Measurements from ENCODE around the gene PCBD2.
"Not testable (repeated sequence)": the region's sequence is repeated elsewhere in the genome, so short reads cannot be mapped to it uniquely, and the experiment has no call there.

PCBD2 gene

DNA sequence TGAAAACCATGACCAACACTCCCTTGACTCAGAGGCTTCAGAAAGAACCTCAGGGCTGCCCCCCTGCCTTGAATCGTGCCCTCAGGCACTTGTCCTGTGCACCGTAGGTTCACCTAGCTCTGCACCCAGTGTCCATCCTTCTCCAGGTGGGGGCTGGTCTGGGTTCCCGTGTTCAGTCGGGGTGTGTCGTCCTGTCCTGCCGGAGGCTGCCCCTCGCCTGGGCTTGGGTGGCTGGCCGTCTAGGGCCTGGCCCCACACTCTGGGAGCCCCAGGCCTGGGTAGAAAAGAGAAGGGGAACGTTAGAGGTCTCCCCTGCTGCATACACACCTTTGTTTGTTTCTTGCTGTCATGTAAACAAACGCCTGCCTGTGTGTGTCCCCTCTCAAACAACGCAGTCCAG lies 92.1 kb downstream of the PCBD2 start:
- no peak for TF ChIP-seq ZFX (IDR thresholded peaks at IDR 0.05)
- TF ChIP-seq, protein P1, sequence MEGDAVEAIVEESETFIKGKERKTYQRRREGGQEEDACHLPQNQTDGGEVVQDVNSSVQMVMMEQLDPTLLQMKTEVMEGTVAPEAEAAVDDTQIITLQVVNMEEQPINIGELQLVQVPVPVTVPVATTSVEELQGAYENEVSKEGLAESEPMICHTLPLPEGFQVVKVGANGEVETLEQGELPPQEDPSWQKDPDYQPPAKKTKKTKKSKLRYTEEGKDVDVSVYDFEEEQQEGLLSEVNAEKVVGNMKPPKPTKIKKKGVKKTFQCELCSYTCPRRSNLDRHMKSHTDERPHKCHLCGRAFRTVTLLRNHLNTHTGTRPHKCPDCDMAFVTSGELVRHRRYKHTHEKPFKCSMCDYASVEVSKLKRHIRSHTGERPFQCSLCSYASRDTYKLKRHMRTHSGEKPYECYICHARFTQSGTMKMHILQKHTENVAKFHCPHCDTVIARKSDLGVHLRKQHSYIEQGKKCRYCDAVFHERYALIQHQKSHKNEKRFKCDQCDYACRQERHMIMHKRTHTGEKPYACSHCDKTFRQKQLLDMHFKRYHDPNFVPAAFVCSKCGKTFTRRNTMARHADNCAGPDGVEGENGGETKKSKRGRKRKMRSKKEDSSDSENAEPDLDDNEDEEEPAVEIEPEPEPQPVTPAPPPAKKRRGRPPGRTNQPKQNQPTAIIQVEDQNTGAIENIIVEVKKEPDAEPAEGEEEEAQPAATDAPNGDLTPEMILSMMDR (conservative IDR thresholded peaks at IDR 0.05): no peak
- no peak overlapping the region for H3K27ac ChIP-seq

DNA sequence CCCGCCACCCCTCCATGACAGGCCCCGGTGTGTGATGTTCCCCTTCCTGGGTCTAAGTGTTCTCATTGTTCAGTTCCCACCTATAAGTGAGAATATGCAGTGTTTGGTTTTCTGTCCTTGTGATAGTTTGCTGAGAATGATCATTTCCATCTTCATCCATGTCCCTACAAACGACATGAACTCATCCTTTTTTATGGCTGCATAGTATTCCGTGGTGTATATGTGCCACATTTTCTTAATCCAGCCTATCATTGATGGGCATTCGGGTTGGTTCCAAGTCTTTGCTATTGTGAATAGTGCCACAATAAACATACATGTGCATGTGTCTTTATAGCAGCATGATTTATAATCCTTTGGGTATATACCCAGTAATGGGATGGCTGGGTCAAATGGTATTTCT lies 93.1 kb downstream of the PCBD2 start:
- H3K27ac ChIP-seq: not testable (repeated sequence)

DNA sequence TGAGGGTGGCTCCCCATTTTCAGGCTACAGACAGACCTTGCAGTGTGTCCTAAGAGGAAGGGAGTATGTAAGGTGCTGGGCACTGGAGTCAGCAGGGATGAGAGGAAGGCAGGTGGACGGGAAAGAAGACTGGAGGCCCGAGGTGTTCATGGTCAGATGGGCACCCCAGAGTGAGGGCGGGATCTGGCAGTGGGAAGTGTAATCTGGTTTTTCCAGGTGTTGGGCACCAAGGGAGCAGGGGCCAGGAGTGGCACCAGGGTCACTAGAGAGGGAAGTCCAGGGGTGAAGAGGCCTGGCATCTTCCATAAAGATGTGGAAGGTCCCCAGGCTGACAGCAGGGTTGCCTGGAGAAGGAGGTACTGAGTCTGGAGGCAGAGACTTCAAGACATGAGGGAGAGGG lies 99.4 kb downstream of the PCBD2 start:
- no peak overlapping the region for H3K27ac ChIP-seq
- TF ChIP-seq ZFX (IDR thresholded peaks at IDR 0.05): no peak
- TF ChIP-seq, protein P1 (conservative IDR thresholded peaks at IDR 0.05): no peak

DNA sequence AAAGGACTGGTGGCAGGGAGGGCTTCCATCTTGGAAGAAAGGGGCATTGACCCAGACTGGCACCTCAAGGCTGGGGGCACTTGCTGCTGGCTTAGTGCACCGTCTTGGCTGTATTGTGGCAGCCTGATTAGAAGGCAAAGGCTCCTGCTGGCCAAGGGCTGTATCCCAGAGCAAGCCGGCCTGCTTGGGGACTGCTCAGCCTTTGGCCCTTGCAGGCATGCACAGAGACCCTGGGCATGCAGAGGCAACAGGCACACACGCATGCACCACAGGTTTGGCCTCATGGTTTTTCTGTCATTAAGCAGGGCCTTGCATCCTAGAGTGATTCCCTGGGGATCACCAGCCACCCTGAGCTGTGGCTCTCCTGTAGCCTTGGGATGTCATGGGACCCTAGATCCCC lies 100.1 kb downstream of the PCBD2 start:
- TF ChIP-seq ZFX (IDR thresholded peaks at IDR 0.05): no peak
- TF ChIP-seq, protein P1 (conservative IDR thresholded peaks at IDR 0.05): no peak
- H3K27ac ChIP-seq: no peak overlapping the region

DNA sequence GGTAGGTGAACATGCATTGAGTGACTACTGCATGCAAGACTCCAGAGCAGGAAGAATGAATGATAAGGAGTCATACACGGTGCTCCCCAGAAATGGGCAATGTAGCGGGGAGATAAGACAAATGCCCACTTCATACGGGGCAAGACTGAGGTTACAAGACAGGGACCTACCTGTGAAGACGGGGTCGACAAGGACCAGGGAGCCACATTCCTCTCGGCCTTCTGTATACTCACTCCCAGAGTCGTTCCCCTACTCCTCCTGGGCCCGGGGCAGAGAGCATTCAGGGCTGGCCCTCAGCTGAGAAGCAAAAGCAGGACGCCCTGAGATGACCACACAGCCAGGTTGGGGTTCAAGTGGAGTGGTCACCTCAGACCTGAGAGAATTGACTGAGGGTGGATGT lies 102.4 kb downstream of the PCBD2 start:
- no peak overlapping the region for H3K27ac ChIP-seq
- no peak for TF ChIP-seq ZFX (IDR thresholded peaks at IDR 0.05)
- TF ChIP-seq, protein P1 (conservative IDR thresholded peaks at IDR 0.05): no peak

DNA sequence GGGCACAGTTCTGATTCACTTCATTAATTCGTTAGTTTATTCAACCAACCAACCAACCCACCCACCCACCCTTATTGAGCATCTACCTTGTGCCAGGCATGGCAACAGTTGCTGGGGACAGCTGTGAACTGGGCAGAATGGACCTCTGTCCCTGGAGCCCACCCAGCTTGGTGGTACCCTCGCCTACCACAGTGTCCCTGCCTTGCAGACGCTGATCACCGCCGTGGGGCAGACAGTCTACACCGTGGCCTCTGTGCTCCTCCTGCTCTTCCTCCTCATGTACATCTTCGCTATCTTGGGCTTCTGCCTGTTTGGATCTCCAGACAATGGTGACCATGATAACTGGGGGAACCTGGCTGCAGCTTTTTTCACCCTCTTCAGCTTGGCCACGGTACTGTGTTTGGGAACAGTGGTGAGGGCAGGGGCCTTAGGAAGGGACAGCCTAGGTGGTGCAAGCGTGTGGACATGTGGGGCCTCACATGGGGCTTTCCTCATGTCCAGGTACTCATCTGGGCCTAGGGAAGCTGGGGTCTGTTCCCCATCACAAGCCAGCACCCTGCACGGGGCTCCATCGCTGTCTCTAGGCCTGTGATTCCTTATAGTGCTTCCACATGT lies 102.9 kb downstream of the PCBD2 start:
- no peak overlapping the region for H3K27ac ChIP-seq
- TF ChIP-seq, protein P1 (conservative IDR thresholded peaks at IDR 0.05): no peak
- TF ChIP-seq ZFX (IDR thresholded peaks at IDR 0.05): no peak

DNA sequence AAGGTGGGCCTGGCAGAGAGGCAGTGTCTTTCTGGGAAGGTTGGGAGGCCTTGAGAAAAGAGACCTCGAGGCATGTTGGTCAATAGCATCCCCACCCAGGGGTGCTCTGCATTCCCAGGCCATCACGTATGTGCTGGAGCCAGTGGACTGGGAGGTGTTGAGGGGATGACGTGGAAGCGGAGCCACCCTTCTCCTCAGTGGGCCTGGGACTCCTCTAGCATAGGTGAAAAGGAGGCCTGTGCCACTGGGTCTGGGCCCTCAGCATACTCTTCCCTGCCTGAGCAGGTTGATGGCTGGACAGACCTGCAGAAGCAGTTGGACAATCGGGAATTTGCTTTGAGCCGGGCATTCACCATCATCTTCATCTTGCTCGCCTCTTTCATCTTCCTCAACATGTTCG lies 103.6 kb downstream of the PCBD2 start:
- TF ChIP-seq ZFX (IDR thresholded peaks at IDR 0.05): no peak
- TF ChIP-seq, protein P1 (conservative IDR thresholded peaks at IDR 0.05): no peak
- no peak overlapping the region for H3K27ac ChIP-seq

DNA sequence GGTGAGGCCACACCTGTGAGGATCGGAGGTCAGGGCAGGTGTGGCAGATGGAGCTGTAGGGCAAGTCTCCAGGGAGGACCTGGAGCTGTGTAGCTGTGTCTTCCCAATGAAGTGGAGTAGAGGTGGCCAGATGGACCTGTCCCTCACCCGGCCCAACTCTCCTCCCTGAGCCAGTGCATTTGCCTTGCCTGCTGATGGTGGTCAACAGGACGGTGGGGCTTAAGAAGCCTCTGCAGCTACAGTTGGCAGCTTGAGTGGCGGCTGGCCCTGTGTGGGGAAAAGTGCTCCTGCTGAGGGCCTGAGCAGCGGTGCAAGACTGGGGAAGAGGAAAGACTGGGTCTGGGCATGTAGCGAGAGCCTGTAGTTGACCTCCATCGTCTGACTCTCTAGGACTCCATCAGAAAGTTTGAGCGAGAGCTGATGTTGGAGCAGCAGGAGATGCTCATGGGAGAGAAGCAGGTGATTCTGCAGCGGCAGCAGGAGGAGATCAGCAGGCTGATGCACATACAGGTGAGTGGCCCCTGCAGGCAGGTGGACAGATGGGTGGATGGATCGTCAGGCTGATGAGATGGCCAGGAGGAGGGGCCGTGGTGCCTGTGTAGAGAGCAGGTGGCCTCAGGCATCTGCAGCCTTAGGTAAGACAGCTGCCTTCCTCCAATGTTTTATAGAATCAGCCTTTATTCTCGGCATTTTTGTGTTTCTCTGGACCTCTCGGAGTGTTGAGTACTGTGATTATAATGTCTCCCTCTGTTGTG lies 104.2 kb downstream of the PCBD2 start:
- no peak overlapping the region for H3K27ac ChIP-seq
- TF ChIP-seq ZFX (IDR thresholded peaks at IDR 0.05): no peak
- TF ChIP-seq, protein P1 (conservative IDR thresholded peaks at IDR 0.05): no peak
